Measurements from ENCODE around the gene RNF111.

GRCh38 chr15:58966698-58967097 lies 20.8 kb upstream of the RNF111 start:
- TF ChIP-seq CTCF (IDR thresholded peaks at IDR 0.05 in 2 of 3, conservative IDR thresholded peaks at IDR 0.05 in 1 of 3; ENCODE audit: control insufficient read depth in 2 of 3, extremely low read depth in 1 of 3, insufficient read depth in 1 of 3, low read depth in 3 of 3, low read length in 3 of 3): no peak
- no peak for TF ChIP-seq HDGF (IDR thresholded peaks at IDR 0.05)
- no peak for TF ChIP-seq TCF7 (IDR thresholded peaks at IDR 0.05; ENCODE audit: borderline replicate concordance)
- no peak for TF ChIP-seq CHD4 (IDR thresholded peaks at IDR 0.05)
- TF ChIP-seq CEBPZ (IDR thresholded peaks at IDR 0.05; ENCODE audit: low read depth, low read length): no peak
- no peak for TF ChIP-seq ATF3 (IDR thresholded peaks at IDR 0.05; ENCODE audit: borderline replicate concordance, extremely low read depth, low read depth, low read length)
- TF ChIP-seq ZNF24 (IDR thresholded peaks at IDR 0.05): no peak
- TF ChIP-seq BCLAF1 (IDR thresholded peaks at IDR 0.05): no peak
- no peak for TF ChIP-seq USF2 (IDR thresholded peaks at IDR 0.05; ENCODE audit: borderline replicate concordance, low read depth, low read length)
- no peak for TF ChIP-seq CBFB (IDR thresholded peaks at IDR 0.05; ENCODE audit: low read depth)
- TF ChIP-seq RFX5 (IDR thresholded peaks at IDR 0.05; ENCODE audit: low read depth, low read length): no peak
- TF ChIP-seq POLR2A (IDR thresholded peaks at IDR 0.05; ENCODE audit: low read depth, low read length): no peak
- TF ChIP-seq CEBPB (IDR thresholded peaks at IDR 0.05; ENCODE audit: borderline replicate concordance in 1 of 2, low read depth in 2 of 2, low read length in 2 of 2): no peak

Data from GM12878 (cell line).